DMS53 treated with DMSO at 0.1 percent for 48 hours (cell line): ENCODE data around the gene CCDC157.
"Not testable (repeated sequence)": the region's sequence is repeated elsewhere in the genome, so short reads cannot be mapped to it uniquely, and the experiment has no call there.

ENCODE experiments used
- DNase-seq: peaks from one replicate; lab custom pipeline; 2025; ENCODE audit not compliant: unreplicated experiment; lab: John Stamatoyannopoulos, UW

The CCDC157 gene

DNA sequence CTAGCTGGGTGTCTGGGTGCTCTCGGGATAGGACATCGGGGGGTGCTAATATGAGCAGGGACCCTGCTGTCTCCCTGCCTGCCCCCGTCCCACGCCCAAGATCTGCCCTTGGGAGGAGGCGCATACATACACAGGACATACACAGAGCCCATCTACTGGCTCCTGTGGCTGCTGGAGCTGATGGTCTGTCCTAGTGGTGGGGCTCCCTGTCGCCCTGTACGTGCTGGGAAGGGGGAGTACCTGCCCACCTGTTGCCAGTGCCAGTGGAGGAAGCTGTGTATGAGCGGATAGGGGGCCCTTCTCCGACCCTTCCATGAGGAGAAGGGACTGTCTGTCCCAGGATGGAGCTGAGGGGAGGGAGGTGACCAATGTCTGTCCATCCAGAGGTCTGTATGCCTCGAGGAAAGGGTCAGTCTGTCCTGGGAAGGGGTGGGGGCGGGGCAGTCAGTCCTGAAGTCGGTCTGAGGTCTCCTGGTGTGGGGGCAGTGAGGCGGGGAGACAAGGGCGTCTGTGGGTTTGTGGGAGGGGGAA, 31.0 kb upstream of the CCDC157 start:
- no peak for DNase-seq

- no peak for DNase-seq
Measured at GRCh38 chr22:30326255-30326705, 30.5 kb upstream of the CCDC157 start.

DNA sequence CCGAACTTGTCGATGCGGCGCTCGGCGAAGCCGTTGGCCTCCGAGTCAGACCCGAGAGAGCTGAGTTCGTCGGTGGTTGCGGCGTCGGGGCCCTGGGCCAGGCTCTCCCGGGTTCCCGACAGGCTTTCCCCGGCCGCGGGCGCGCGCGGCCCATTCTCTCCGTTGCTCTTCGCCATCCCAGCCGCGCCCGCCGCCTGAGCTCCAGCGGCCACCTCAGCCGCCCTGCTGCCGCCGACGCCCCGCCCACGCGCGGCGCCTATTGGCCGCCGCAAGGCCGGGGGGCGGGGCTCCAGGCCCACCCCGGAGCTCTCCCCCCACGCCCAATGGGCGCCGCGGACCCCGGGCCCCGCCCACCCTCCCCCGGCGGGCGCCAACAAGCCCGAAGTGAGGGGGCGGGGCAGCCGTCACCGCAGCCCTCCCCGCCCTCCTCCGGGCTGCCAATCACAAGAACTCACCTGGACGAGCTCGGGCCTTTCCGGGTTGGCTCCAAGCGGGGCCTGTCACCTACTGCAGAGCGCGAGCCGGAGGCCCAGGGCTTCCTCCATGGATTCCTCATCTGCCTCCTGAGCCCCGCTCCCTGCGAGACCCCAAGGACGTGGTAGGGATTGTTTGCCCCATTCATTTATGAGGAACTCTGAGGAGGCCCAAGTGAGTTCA, 30.0 kb upstream of the CCDC157 start, which contains the start of gene TBC1D10A:
TSS of gene TBC1D10A (minus strand) at position 236 of the 657 bp plus-strand sequence. CDS start at position 176, 60 bp downstream.
- DNase-seq, result peak; percentile 40

- DNase-seq, result no peak
Measured at GRCh38 chr22:30327864-30328345, 28.9 kb upstream of the CCDC157 start.

DNA sequence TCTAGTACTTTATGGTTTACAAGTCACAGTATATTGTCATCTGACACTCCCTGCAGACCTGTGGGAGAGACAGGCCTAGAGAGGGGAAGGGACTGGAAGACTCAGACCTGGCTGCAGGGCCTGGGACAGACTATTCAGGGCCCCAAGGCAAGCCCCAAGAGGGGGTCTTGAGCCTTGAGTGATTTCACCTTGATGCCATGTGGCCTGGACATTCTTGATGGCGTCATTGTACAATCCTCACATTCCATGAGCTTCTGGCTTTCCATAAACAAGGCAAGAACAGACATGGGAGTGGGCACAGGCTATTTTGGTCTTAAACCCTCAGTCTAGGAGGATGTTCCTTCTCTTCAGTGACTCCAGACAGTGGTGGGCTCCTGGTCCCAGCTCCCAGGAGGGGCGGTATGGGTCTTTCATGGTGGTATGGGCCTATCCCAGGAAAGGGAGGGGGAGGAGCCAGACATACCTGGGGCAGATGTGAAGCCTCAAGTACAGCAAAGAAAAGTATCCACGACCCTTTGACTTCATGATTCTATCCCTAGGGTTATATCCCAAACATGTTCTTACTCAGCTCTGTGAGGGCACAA, 28.2 kb upstream of the CCDC157 start:
- no peak for DNase-seq

GRCh38 chr22:30332551-30332950, 24.3 kb upstream of the CCDC157 start:
- no peak for DNase-seq

DNA sequence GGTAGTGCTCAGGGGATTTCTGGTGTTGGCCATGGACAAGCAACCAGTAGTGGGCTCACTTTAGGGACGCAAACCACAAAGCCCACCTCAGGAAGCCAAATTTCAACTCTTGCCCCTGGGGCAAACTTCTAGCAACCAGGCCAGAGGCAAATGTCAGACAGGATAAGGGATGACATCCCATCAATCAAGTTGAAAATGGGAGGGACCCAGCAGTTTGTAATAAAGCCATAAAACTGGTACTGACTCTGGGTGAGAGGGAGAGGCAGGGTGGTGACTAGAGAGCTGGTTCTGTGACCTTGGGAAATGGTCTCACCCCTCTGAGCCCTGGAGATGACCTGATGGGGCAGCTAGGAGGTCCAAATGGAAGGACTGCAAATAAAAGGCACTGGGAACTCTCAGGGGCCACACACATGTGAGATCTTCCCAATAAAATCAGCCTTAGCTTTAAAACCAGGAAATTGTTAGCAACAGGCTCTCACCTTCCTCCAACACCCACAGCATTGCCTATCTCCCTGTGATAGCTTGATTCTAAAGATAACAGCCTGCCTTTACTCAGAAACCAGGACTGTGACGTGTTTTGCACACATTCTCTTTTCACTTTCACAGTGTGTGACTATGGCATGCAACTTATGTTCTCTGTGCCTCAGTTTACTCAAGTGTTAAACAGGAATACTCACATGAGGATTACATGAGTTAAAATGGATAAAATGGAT, 23.7 kb upstream of the CCDC157 start:
- no peak for DNase-seq

- no peak for DNase-seq
Measured at GRCh38 chr22:30333707-30334087, 23.1 kb upstream of the CCDC157 start.

- no peak for DNase-seq
Measured at GRCh38 chr22:30334646-30335045, 22.2 kb upstream of the CCDC157 start.

DNA sequence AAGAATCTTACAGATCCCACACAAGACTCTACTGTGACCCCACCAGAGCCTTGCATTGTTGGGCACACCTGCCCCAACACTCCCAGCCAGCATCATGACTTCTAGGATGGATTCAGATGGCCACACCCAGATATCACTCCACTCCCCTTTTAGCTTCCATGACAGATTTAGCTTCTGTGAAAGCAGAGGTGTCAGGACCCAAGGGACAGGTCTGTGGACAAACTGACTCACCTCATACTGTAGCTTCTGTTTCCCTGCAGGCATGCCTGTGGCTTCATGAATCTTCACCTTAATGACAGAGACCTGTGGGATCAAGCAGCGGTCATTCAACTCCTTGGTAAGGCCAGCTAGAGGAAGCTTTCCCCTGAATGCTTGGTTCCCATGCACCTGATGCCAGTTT, 21.6 kb upstream of the CCDC157 start:
- DNase-seq, result no peak

DNA sequence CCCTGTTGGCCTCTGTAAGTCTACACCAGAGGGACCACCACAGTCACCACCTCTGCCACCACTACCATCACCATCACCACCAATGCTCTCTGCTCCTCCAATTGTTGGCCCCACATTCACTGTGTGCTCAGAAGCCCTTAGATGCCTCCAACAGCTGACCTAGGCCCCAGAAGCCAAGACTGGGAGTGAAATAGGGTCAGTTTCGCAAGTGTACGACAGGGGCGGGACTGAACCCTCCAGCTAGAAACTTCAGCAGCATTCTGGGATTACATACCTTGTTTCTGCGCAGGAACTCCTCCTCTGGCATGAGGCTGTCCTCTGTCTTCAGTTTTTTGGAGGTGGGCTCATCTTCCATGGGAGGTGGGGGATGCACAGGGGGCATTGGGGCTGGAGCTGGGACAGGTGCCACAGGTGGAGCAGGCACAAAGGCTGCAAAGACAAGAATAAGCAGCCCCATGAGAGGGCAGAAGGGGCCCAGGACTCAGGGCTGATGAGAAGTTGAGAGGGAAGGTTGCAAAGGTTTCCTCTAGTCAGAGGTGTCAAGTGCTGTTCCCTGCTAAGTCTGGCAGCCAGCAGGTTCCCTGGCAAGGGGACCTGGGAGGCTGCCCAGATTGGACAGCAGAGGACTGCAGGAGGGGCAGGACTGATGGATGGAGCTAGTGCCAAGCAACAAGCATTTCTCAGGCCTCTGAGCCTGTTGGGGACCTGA, 19.9 kb upstream of the CCDC157 start:
- no peak for DNase-seq

- no peak for DNase-seq
Measured at GRCh38 chr22:30337461-30337778, 19.4 kb upstream of the CCDC157 start.

DNA sequence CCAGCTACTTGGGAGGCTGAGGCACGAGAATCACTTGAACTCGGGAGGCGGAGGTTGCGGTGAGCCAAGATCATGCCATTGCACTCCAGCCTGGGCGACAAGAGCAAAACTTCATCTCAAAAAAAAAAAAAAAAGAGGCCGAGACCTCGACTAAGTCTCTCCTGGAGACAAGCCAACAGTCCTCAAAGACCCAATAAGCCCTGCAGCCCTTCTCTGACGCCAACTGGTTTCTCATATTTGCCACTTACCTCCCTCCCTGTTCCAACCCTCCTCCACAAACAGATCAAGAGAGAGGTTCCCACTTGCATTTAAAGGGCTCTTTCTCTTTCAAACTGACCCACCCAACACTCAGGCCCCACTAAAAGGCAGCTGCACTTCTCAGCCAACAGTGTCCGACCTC, 18.5 kb upstream of the CCDC157 start:
- not testable (repeated sequence) for DNase-seq

- no peak for DNase-seq
Measured at GRCh38 chr22:30338802-30339201, 18.0 kb upstream of the CCDC157 start.

- no peak for DNase-seq
Measured at GRCh38 chr22:30340911-30341685, 15.7 kb upstream of the CCDC157 start.

DNA sequence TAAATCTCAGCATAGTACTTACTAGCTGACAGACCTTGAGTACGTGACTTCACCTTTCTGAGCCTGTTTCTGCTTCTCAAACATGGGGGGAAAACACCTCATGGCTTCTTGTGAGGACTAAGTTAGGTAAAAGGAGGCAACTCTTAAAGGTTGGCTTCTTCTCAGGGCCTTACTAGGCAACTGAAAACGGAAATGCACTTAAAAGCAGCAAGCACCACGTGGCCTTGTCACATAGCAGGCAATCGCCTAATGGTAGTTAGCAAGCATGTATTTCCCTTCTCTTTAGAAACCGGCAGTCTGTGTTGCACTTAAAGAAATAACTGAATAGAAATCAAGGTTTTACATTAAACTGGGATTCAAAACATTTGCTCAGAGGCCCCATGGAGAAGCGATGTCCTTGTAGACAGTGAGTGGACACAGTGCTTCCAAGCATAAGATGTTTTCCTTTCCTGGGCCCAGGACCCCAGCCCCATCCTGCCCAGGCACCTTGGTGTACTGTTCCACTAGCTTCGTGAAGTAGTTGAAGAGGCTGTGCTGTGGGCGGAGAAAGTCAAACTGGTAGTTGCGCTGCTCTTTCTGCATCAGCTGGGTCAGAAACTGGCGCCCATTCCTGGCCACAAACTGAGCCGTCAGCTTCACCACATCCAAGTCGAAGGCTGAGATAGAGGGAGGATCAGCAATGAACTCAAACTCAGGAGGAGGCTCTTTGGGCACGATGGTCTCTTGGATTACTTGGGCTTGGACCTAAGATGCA, 12.2 kb upstream of the CCDC157 start:
- DNase-seq, result no peak

DNA sequence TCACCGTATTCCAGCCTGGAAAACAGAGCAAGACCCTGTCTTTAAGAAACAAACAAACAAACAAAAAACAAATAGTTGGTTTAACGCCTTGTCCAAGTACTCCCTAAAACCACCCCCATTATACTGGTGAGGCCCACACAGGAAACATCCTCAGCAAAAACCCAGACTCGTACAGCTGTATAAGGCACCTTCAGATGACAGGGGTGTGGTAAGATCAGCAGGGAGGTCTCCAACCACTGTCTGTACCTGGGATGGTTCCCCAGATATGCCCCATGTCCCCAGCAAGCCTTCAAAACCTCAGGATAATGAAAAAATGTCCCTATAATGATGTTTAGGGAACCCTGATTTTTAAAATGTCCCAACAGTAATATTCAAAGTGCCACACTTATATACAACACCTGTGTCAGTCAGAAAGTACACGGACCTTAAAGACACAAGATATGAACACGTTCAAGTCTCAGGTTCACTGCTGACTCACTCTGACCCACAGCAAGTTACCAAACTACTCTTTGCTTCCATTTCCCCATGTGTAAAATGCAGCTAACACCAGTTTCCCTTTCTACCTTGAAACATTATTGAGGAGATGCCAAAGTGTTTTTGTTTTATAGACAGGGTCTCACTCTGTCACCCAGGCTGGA, 9.4 kb upstream of the CCDC157 start:
- DNase-seq, result no peak

DNA sequence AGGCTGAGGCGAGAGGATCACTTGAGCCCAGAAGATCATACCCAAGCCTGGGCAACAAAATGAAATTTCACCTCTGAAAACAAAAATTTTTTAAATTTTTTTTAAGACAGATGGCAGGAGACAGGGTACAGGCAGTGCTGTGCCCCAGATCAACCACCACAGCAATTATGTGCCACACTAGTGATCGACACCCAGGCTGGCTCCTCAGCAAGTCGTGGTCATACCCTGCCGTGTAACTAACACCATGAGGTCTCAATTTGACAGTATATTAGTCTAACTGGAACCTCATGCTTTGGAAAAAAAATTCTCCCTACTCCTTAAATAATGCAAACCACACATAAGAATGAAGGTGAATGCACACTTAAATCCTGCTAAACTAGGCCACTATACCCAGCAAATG, 8.4 kb upstream of the CCDC157 start:
- DNase-seq, result no peak

GRCh38 chr22:30348809-30349208, 8.0 kb upstream of the CCDC157 start:
- DNase-seq, result no peak
